HEK293 (cell line): Measurements from ENCODE around the gene IL4I1.
A peak's percentile ranks its signal among the peaks of the same experiment; 100 is the strongest.

ENCODE experiments used
- CTCF ChIA-PET: fragments of 350-600 bp; formaldehyde crosslinking; extraction: SDS; loops from one replicate; lab custom pipeline; 2021; ENCODE audit warnings: antibody characterized with exemption; lab: Yijun Ruan, JAX
- POLR2A ChIA-PET: fragments of 300-600 bp; formaldehyde crosslinking; extraction: SDS; loops from one replicate; lab custom pipeline; 2020; ENCODE audit warnings: antibody characterized with exemption, inconsistent platforms; lab: Yijun Ruan, JAX
- H3K27ac ChIP-seq: fragments of 200-500 bp; sonication (Bioruptor generic); 2 replicates; pipeline ENCODE4 v1.5.1; 2014; ENCODE audit warnings: low read depth, low read length, control low read depth, inconsistent platforms; ENCODE audit errors: extremely low read depth
- H3K36me3 ChIP-seq, 2 experiments: fragments of 200-500 bp in 1 of 2; sonication (Bioruptor generic) in 1 of 2; 1 replicate in 1 of 2; 2 replicates in 1 of 2; pipeline ENCODE4 v1.5.1; 2014 to 2017; ENCODE audit warnings: inconsistent platforms in 2 of 2, low read length in 2 of 2; ENCODE audit not compliant: control insufficient read depth in 2 of 2, insufficient read depth in 1 of 2
- H3K4me1 ChIP-seq: fragments of 200-500 bp; sonication (Bioruptor generic); 2 replicates; pipeline ENCODE4 v1.5.1; 2014; ENCODE audit warnings: mild to moderate bottlenecking, low read length, inconsistent platforms; ENCODE audit not compliant: control insufficient read depth, insufficient read depth
- H3K4me3 ChIP-seq: 2 replicates; pipeline ENCODE4 v1.5.1; 2011; ENCODE audit warnings: low read depth, mild to moderate bottlenecking, control low read depth, low read length, moderate library complexity
- H3K9me3 ChIP-seq: fragments of 200-500 bp; sonication (Bioruptor generic); 2 replicates; pipeline ENCODE4 v1.5.1; 2014; ENCODE audit warnings: low read depth, low read length, inconsistent platforms; ENCODE audit not compliant: control insufficient read depth, insufficient read depth
- GLI4 ChIP-seq: fragments of 450-650 bp; formaldehyde crosslinking; IDR thresholded peaks from 2 replicates; pipeline ENCODE4 v1.5.1; 2016; ENCODE audit warnings: missing biosample characterization, missing genetic modification characterization
- HOXA7 ChIP-seq: sonication (generic); formaldehyde crosslinking; IDR thresholded peaks from 2 replicates; pipeline ENCODE4 v1.8.1; 2022; ENCODE audit warnings: missing genetic modification reagents, borderline replicate concordance
- KLF10 ChIP-seq: fragments of 450-650 bp; IDR thresholded peaks from 2 replicates; pipeline ENCODE4 v1.5.1; 2018; ENCODE audit warnings: missing biosample characterization, mild to moderate bottlenecking, missing genetic modification characterization
- KLF8 ChIP-seq: fragments of 450-650 bp; formaldehyde crosslinking; IDR thresholded peaks from 2 replicates; pipeline ENCODE4 v1.5.1; 2016; ENCODE audit warnings: missing biosample characterization, missing genetic modification characterization
- MYNN ChIP-seq: fragments of 450-650 bp; formaldehyde crosslinking; IDR thresholded peaks from 2 replicates; pipeline ENCODE4 v1.5.1; 2016; ENCODE audit warnings: missing biosample characterization, missing genetic modification characterization, borderline replicate concordance
- SALL2 ChIP-seq: fragments of 450-650 bp; formaldehyde crosslinking; IDR thresholded peaks from 2 replicates; pipeline ENCODE4 v1.5.0; 2017; ENCODE audit warnings: missing biosample characterization, mild to moderate bottlenecking, missing genetic modification characterization, borderline replicate concordance
- ZBTB1 ChIP-seq: fragments of 450-650 bp; formaldehyde crosslinking; IDR thresholded peaks from 2 replicates; pipeline ENCODE4 v1.5.1; 2016; ENCODE audit warnings: missing biosample characterization, missing genetic modification characterization
- ZNF571 ChIP-seq: fragments of 450-650 bp; formaldehyde crosslinking; IDR thresholded peaks from 2 replicates; pipeline ENCODE4 v1.5.0; 2017; ENCODE audit warnings: missing biosample characterization, missing genetic modification characterization
- ZNF623 ChIP-seq: fragments of 450-650 bp; formaldehyde crosslinking; IDR thresholded peaks from 2 replicates; pipeline ENCODE4 v1.5.1; 2016; ENCODE audit warnings: missing biosample characterization, missing genetic modification characterization
- ZNF747 ChIP-seq: fragments of 450-650 bp; formaldehyde crosslinking; IDR thresholded peaks from 2 replicates; pipeline ENCODE4 v1.5.1; 2016; ENCODE audit warnings: missing biosample characterization, missing genetic modification characterization
- TF ChIP-seq, protein P1 (sequence below): fragments of 450-650 bp; formaldehyde crosslinking; IDR thresholded peaks from 2 replicates; pipeline ENCODE4 v1.5.1; 2016; ENCODE audit warnings: missing biosample characterization, missing genetic modification characterization
- TF ChIP-seq, protein P2 (sequence below): fragments of 450-650 bp; formaldehyde crosslinking; IDR thresholded peaks from 2 replicates; pipeline ENCODE4 v1.5.1; 2016; ENCODE audit warnings: missing biosample characterization, missing genetic modification characterization
- TF ChIP-seq, protein P3 (sequence below): fragments of 450-650 bp; formaldehyde crosslinking; IDR thresholded peaks from 2 replicates; pipeline ENCODE4 v1.5.1; 2016; ENCODE audit warnings: missing biosample characterization, missing genetic modification characterization
- TF ChIP-seq, protein P4 (sequence below): fragments of 450-650 bp; formaldehyde crosslinking; conservative IDR thresholded peaks from 2 replicates; pipeline ENCODE4 v1.5.1; 2016; ENCODE audit warnings: low read depth, missing biosample characterization, missing genetic modification characterization
- TF ChIP-seq, protein P5 (sequence below): fragments of 450-650 bp; formaldehyde crosslinking; IDR thresholded peaks from 2 replicates; pipeline ENCODE4 v1.5.0; 2017; ENCODE audit warnings: missing biosample characterization, missing genetic modification characterization, borderline replicate concordance
- TF ChIP-seq, protein P6 (sequence below): fragments of 450-650 bp; formaldehyde crosslinking; IDR thresholded peaks from 2 replicates; pipeline ENCODE4 v1.5.1; 2016; ENCODE audit warnings: missing biosample characterization, missing genetic modification characterization, borderline replicate concordance

IL4I1 gene

DNA sequence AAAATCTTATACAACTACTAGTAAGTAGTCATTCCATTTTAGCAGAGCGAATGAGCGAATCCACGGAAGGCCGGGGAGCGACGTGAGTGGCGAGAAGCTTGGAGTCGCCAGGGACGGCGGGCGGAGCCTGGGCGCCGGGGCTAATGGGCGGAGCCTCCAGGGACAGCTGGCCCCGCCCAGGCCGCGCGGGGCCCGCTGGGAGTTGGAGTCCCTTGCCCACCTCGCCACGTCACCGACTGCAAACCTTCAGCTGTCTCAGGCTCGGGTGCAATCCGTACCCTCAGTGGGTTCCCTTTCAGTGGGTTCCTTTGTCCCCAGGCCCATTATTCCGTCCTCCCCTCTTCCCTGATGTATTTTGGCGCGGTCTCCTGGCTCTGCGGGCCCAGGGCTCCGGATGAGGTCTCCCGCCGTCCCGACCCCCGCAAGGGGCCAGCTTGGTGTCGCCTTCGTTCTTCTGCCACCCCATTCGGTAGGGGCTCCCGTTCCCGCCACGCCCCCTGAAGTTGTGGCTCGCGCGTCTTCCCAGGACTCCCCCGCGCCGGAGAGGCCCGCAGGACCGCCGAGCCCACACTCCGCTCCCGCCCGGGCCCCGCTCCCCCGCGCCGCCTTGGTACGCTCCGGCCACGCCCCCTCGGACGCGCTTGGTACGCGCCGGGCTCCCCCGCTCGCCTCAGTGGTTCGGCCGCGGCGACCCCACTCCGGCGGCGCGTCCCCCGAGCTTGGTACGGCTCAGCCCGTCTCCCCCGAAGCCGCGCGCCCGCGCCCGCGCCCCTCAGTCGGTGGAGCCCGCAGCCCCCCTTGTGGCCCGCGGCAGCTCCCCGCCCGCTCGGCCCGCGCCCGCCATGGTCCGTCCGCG is 46.0 kb downstream of the IL4I1 start, which contains the start of gene PTOV1:
Gene PTOV1 (plus strand): TSS at position 673 of the 856 bp plus-strand sequence.
- Histone ChIP-seq H3K36me3 (peaks cover 0 to 18% of the 10 kb centered on the region in 2 experiments; a peak in 2 of 3 replicates), H3K4me3 (peak within 1 kb of the TSS; percentile 76), H3K27ac (peak within 1 kb of the TSS; percentile 99), H3K9me3 (no peaks in the 10 kb centered on the region), H3K4me1 (peaks cover 17% of the 10 kb centered on the region; the same call in 1 of the 2 replicates)
- ChIA-PET POLR2A (interaction anchor here (0.5 to 8.8 kb wide), 20 partner anchors 8 to 355 kb away, joined by 3 to 128 read pairs (median 4); partner anchors contain the start of genes AP2A1, ATF5, FUZ and MED25), CTCF (interaction anchor here (0.6 to 1.7 kb wide), 10 partner anchors 13 to 281 kb away, joined by 3 to 7 read pairs (median 4); partner anchors contain the start of gene FUZ)
- no peak for TF ChIP-seq ZBTB1
- TF ChIP-seq ZNF623 (tag by site-specific recombination) = no peak
- TF ChIP-seq, protein P1, sequence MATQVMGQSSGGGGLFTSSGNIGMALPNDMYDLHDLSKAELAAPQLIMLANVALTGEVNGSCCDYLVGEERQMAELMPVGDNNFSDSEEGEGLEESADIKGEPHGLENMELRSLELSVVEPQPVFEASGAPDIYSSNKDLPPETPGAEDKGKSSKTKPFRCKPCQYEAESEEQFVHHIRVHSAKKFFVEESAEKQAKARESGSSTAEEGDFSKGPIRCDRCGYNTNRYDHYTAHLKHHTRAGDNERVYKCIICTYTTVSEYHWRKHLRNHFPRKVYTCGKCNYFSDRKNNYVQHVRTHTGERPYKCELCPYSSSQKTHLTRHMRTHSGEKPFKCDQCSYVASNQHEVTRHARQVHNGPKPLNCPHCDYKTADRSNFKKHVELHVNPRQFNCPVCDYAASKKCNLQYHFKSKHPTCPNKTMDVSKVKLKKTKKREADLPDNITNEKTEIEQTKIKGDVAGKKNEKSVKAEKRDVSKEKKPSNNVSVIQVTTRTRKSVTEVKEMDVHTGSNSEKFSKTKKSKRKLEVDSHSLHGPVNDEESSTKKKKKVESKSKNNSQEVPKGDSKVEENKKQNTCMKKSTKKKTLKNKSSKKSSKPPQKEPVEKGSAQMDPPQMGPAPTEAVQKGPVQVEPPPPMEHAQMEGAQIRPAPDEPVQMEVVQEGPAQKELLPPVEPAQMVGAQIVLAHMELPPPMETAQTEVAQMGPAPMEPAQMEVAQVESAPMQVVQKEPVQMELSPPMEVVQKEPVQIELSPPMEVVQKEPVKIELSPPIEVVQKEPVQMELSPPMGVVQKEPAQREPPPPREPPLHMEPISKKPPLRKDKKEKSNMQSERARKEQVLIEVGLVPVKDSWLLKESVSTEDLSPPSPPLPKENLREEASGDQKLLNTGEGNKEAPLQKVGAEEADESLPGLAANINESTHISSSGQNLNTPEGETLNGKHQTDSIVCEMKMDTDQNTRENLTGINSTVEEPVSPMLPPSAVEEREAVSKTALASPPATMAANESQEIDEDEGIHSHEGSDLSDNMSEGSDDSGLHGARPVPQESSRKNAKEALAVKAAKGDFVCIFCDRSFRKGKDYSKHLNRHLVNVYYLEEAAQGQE (tag by site-specific recombination) = 0 out of 2 replicates have a peak, but pooled peaks have one; percentile 14
- no peak for TF ChIP-seq ZNF747 (tag by site-specific recombination)
- no peak for TF ChIP-seq SALL2 (tag by site-specific recombination)
- TF ChIP-seq, protein P2, sequence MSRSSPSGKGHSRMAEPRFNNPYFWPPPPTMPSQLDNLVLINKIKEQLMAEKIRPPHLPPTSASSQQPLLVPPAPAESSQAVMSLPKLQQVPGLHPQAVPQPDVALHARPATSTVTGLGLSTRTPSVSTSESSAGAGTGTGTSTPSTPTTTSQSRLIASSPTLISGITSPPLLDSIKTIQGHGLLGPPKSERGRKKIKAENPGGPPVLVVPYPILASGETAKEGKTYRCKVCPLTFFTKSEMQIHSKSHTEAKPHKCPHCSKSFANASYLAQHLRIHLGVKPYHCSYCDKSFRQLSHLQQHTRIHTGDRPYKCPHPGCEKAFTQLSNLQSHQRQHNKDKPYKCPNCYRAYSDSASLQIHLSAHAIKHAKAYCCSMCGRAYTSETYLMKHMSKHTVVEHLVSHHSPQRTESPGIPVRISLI (tag by site-specific recombination) = no peak
- TF ChIP-seq HOXA7 = no peak
- peak; percentile 94 for TF ChIP-seq KLF10 (tag by site-specific recombination)
- no peak for TF ChIP-seq ZNF571 (tag by site-specific recombination)
- TF ChIP-seq, protein P3, sequence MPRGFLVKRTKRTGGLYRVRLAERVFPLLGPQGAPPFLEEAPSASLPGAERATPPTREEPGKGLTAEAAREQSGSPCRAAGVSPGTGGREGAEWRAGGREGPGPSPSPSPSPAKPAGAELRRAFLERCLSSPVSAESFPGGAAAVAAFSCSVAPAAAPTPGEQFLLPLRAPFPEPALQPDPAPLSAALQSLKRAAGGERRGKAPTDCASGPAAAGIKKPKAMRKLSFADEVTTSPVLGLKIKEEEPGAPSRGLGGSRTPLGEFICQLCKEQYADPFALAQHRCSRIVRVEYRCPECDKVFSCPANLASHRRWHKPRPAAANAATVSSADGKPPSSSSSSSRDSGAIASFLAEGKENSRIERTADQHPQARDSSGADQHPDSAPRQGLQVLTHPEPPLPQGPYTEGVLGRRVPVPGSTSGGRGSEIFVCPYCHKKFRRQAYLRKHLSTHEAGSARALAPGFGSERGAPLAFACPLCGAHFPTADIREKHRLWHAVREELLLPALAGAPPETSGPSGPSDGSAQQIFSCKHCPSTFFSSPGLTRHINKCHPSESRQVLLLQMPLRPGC (tag by site-specific recombination) = 0 out of 2 replicates have a peak, but pooled peaks have one; percentile 54
- TF ChIP-seq, protein P4, sequence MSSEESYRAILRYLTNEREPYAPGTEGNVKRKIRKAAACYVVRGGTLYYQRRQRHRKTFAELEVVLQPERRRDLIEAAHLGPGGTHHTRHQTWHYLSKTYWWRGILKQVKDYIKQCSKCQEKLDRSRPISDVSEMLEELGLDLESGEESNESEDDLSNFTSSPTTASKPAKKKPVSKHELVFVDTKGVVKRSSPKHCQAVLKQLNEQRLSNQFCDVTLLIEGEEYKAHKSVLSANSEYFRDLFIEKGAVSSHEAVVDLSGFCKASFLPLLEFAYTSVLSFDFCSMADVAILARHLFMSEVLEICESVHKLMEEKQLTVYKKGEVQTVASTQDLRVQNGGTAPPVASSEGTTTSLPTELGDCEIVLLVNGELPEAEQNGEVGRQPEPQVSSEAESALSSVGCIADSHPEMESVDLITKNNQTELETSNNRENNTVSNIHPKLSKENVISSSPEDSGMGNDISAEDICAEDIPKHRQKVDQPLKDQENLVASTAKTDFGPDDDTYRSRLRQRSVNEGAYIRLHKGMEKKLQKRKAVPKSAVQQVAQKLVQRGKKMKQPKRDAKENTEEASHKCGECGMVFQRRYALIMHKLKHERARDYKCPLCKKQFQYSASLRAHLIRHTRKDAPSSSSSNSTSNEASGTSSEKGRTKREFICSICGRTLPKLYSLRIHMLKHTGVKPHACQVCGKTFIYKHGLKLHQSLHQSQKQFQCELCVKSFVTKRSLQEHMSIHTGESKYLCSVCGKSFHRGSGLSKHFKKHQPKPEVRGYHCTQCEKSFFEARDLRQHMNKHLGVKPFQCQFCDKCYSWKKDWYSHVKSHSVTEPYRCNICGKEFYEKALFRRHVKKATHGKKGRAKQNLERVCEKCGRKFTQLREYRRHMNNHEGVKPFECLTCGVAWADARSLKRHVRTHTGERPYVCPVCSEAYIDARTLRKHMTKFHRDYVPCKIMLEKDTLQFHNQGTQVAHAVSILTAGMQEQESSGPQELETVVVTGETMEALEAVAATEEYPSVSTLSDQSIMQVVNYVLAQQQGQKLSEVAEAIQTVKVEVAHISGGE (tag by site-specific recombination) = peak; percentile 84
- TF ChIP-seq MYNN = no peak
- TF ChIP-seq GLI4 (tag by site-specific recombination) = peak; percentile 79; the same call in 1 of the 2 replicates
- TF ChIP-seq, protein P5, sequence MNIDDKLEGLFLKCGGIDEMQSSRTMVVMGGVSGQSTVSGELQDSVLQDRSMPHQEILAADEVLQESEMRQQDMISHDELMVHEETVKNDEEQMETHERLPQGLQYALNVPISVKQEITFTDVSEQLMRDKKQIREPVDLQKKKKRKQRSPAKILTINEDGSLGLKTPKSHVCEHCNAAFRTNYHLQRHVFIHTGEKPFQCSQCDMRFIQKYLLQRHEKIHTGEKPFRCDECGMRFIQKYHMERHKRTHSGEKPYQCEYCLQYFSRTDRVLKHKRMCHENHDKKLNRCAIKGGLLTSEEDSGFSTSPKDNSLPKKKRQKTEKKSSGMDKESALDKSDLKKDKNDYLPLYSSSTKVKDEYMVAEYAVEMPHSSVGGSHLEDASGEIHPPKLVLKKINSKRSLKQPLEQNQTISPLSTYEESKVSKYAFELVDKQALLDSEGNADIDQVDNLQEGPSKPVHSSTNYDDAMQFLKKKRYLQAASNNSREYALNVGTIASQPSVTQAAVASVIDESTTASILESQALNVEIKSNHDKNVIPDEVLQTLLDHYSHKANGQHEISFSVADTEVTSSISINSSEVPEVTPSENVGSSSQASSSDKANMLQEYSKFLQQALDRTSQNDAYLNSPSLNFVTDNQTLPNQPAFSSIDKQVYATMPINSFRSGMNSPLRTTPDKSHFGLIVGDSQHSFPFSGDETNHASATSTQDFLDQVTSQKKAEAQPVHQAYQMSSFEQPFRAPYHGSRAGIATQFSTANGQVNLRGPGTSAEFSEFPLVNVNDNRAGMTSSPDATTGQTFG (tag by site-specific recombination) = no peak
- TF ChIP-seq, protein P6, sequence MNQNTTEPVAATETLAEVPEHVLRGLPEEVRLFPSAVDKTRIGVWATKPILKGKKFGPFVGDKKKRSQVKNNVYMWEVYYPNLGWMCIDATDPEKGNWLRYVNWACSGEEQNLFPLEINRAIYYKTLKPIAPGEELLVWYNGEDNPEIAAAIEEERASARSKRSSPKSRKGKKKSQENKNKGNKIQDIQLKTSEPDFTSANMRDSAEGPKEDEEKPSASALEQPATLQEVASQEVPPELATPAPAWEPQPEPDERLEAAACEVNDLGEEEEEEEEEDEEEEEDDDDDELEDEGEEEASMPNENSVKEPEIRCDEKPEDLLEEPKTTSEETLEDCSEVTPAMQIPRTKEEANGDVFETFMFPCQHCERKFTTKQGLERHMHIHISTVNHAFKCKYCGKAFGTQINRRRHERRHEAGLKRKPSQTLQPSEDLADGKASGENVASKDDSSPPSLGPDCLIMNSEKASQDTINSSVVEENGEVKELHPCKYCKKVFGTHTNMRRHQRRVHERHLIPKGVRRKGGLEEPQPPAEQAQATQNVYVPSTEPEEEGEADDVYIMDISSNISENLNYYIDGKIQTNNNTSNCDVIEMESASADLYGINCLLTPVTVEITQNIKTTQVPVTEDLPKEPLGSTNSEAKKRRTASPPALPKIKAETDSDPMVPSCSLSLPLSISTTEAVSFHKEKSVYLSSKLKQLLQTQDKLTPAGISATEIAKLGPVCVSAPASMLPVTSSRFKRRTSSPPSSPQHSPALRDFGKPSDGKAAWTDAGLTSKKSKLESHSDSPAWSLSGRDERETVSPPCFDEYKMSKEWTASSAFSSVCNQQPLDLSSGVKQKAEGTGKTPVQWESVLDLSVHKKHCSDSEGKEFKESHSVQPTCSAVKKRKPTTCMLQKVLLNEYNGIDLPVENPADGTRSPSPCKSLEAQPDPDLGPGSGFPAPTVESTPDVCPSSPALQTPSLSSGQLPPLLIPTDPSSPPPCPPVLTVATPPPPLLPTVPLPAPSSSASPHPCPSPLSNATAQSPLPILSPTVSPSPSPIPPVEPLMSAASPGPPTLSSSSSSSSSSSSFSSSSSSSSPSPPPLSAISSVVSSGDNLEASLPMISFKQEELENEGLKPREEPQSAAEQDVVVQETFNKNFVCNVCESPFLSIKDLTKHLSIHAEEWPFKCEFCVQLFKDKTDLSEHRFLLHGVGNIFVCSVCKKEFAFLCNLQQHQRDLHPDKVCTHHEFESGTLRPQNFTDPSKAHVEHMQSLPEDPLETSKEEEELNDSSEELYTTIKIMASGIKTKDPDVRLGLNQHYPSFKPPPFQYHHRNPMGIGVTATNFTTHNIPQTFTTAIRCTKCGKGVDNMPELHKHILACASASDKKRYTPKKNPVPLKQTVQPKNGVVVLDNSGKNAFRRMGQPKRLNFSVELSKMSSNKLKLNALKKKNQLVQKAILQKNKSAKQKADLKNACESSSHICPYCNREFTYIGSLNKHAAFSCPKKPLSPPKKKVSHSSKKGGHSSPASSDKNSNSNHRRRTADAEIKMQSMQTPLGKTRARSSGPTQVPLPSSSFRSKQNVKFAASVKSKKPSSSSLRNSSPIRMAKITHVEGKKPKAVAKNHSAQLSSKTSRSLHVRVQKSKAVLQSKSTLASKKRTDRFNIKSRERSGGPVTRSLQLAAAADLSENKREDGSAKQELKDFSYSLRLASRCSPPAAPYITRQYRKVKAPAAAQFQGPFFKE (tag by site-specific recombination) = no peak
- TF ChIP-seq KLF8 (tag by site-specific recombination) = peak; percentile 92
